GM12873 (cell line): ENCODE data around the gene MINK1.

Source experiments
- TF ChIP-seq, protein P1 (sequence below): IDR thresholded peaks from 2 replicates; pipeline ENCODE4 v1.5.1; 2012; ENCODE audit warnings: low read depth, mild to moderate bottlenecking, moderate library complexity, low read length, control low read depth; ENCODE audit not compliant: insufficient read depth; ENCODE audit errors: missing control alignments

The MINK1 gene

DNA sequence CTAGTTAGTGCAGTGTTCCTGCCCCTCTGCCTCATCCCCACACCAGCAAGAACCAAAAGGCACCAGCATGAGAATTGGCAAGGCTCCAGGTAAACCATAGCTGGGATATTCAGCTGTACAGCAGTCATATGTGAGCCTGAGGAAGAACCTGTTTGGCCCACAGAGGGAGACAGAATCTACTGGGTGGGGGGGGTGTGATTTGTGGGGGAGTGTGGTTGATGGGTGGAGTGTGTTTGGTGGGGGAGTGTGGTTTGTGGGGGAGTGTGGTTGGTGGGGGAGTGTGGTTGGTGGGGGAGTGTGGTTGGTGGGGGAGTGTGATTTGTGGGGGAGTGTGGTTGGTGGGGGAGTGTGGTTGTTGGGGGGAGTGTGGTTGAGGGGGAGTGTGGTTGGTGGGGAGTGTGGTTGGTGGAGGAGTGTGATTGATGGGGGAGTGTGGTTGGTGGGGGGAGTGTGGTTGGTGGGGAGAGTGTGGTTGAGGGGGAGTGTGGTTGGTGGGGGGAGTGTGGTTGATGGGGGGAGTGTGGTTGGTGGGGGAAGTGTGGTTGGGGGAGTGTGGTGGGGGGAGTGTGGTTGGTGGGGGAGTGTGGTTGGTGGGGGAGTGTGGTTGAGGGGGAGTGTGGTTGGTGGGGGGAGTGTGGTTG, 19.5 kb downstream of the MINK1 start:
- TF ChIP-seq, protein P1, sequence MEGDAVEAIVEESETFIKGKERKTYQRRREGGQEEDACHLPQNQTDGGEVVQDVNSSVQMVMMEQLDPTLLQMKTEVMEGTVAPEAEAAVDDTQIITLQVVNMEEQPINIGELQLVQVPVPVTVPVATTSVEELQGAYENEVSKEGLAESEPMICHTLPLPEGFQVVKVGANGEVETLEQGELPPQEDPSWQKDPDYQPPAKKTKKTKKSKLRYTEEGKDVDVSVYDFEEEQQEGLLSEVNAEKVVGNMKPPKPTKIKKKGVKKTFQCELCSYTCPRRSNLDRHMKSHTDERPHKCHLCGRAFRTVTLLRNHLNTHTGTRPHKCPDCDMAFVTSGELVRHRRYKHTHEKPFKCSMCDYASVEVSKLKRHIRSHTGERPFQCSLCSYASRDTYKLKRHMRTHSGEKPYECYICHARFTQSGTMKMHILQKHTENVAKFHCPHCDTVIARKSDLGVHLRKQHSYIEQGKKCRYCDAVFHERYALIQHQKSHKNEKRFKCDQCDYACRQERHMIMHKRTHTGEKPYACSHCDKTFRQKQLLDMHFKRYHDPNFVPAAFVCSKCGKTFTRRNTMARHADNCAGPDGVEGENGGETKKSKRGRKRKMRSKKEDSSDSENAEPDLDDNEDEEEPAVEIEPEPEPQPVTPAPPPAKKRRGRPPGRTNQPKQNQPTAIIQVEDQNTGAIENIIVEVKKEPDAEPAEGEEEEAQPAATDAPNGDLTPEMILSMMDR = no peak

DNA sequence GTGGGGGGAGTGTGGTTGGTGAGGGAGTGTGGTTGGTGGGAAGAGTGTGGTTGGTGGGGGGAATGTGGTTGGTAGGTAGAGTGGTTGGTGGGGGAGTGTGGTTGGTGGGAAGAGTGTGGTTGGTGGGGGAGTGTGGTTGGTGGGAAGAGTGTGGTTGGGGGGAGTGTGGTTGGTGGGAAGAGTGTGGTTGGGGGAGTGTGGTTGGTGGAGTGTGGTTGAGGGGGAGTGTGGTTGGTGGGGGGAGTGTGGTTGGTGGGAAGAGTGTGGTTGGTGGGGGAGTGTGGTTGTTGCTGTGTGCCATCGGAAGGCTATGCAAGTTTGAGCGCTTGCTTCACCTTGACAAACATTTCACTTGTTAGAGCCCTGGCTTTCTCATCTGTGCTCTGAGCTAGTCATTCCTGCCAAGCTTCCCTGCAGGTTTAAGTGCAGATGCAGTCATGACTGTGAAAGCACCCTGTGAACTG, 20.1 kb downstream of the MINK1 start:
- TF ChIP-seq, protein P1 = no peak

DNA sequence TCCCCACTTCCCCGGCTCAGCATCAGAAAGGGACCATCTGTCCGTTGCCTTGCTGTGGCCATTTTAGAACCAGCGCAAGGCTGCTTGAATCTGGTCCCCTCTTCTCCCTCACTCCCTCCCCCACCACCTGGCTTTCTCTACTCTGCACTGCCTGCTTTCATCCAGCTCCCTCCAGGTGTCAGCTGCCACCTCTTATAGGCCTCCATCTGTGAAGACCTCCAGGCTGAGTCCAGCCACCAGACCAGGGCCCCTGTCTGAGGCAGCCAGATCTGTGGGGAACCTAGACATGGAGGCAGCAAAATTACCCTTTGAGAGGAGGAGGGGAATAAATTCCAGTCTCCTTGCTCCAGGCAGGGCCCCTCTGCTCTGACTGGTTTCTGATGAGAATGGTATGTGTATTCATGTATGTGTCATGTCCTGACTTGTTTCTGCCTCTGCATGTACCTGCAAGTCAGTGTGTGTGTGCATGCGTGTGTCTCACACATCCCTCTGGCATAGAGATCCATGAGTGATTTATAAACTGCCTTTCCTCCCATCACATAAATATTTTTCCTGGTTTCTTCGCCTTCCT, 21.1 kb downstream of the MINK1 start:
- TF ChIP-seq, protein P1 = no peak

DNA sequence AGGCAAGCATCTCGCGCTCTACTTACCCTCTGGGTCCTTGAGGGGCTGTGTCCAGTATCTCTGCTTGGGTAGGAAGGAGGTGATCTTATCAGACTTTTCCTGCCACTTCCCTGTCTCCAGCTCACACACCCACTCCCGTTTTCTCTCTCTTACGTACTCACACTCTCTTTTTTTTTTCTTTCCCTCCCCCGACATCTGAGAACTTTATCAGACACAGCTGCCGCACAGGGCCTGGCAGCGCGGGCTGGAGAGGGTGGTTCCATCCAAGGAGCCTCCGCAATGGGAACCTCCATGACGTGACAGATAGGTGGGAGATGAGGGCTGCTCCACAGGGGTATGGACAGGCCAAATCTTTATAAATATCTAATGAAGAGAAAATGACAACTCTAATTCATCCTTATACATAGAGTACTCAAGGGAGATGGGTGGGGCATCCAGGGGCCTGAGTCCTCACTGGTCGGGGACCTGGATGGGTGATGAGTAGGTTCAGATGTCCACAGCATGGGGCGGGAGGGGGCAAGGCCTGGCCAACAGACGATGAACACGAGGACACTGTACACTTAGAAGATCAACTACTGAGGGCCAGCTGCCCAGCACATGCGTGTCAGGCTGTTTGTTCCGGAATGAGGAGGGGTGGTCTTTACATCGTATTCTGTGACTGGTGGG, 23.3 kb downstream of the MINK1 start:
- TF ChIP-seq, protein P1 = no peak

DNA sequence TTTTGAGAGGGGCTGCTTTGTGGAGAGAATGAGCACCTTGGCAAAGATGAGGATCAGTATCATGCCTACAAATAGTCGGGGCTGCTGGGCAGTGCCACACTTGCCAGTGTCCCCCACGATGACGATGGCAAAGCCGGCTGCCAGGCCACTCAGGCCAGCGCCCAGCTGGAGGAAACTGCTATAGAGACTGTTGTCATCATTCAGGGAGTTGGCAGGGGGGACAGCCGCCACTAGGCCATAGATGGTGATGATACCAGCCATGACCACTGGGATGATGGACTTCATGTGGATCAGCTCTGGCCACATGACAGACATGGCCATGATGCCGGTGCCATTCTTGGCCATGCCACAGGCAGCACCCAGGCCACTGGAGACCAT, 23.8 kb downstream of the MINK1 start:
- TF ChIP-seq, protein P1 = no peak

DNA sequence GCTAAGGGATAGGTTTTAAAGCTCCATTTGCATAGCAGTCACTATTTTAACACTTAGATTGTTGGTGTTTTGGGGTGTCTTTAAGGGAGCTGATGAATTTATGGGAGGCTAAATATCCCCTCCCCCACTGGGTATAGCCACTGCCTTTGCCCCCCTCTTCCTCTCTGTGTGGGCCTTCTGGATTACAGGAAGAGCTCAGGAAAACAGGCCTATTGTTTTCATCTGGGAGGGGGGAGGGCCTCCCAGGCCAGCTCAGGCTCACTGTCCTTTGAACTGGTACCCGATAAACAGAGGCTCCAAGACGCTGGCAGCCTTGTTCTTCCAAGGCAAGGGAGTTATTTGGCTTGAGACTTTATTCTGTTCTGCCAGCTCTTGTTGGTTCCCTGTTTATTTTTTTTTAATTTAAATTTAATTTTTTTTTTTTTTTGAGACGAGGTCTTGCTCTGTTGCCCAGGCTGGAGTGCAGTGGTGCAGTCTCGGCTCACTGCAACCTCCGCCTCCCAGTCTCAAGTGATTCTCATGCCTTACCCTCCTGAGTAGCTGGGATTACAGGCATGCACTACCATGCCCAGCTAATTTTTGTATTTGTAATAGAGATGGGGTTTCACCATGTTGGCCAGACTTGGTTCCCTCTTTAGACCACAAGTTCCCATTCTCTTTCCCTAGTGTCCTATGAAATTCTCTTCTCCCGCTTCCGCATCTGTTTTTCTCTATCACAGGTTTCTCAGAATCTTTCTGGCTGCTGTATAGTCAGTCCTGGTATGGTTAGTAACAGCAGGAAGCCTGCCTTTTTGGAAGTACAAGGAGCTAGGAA, 25.1 kb downstream of the MINK1 start:
- TF ChIP-seq, protein P1 = no peak

DNA sequence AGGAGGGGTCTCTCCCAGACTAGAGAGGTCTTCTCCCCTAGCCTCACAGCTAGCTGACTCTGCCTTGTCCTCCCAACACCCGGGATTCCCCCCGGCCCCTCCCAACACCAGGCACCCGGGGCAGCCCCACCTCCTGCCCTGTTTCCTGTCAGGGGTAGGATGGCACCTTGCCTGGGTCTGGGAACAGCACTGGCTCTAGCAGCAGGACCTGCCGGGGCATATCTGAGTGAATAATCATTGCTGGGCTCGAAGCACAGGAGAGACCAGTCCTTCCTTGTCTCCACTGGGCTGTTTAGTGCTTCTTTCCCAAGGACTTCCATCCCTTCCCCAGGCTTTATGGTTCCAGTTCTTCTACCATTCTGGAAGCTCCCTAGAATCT, 25.7 kb downstream of the MINK1 start:
- TF ChIP-seq, protein P1 = no peak
